Activated CD4-positive, alpha-beta T cell treated with anti-CD3 and anti-CD28 coated beads, Interleukin-2, amount 50 U/mL, for 24 hours (primary cell): ENCODE data around the gene CAMK2A.

ENCODE experiments used
- DNase-seq, 2 donors: peaks; one replicate each; pipeline ENCODE4 v3.0.0-alpha.2; 2020; ENCODE audit warnings: low read depth in 1 of 2, low spot score in 1 of 2

The CAMK2A gene

DNA sequence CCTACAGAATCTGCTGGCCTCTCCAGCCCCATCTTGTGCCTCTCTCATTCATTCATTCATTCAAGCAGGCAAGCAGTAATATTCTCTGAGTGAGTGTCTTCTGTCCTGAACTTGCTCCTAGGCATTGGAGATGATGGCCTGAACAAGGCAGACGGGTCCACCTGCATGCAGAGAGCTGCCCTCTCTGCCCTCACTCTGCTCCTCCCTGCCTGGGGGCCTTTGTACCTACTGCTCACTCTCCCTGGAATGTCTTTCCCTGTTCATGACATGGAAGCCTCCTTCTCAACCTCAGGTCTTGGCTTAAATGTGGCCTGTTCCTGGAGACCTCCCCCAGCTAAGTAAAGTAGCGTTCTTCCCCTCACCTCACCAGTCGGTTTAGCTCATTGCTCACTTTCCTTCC lies 116.4 kb downstream of the CAMK2A start:
- no peak for DNase-seq

DNA sequence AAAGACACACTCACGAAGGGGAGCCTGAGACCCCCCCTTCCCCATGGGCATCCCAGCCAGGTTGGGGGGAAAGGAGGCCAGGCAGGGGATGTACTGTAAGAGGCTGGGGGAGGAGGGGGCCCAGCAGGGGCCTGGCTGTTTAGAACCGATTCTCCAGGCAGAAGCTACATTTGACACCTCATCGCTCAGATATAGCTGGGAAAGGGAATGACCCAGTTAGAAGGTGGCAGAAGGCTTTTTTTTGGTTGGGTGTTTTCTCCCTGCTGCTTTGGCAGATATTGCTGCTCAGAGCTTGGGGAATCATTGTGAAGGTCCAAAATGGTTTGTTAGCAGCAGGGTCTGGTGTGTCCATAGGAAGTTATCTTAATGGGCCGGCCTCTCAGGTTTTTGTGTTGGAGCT lies 117.0 kb downstream of the CAMK2A start:
- DNase-seq = no peak

DNA sequence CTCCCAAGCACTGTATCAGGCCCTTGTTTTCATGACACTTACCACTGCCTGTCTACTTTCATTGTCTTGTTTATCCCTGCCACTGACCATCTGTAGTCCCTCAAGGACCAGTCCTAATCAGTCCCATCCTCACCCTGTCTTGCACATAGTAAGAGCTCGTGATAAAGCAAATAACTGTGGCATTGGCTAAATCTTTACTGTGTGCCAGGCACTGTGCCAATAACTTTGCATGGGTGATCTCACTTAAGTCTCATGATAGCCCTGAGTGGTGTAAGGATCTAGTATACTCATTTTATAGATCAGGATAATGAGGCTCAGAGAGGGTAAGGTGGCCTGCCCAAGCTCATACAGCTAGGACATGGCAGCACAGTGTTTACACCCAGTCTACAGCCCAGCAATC lies 117.4 kb downstream of the CAMK2A start:
- DNase-seq = no peak
